HG03575 (cell line): ENCODE measurements around the gene FDX2.
"Not testable (repeated sequence)": the region's sequence is repeated elsewhere in the genome, so short reads cannot be mapped to it uniquely, and the experiment has no call there.

Experiments used
- ATAC-seq: cut with Tn5 transposase; IDR thresholded peaks from one replicate; pipeline ENCODE4 v1.9.1; 2021; ENCODE audit not compliant: unreplicated experiment, insufficient number of reproducible peaks, low FRiP score; ENCODE audit errors: extremely low read depth

The FDX2 gene

DNA sequence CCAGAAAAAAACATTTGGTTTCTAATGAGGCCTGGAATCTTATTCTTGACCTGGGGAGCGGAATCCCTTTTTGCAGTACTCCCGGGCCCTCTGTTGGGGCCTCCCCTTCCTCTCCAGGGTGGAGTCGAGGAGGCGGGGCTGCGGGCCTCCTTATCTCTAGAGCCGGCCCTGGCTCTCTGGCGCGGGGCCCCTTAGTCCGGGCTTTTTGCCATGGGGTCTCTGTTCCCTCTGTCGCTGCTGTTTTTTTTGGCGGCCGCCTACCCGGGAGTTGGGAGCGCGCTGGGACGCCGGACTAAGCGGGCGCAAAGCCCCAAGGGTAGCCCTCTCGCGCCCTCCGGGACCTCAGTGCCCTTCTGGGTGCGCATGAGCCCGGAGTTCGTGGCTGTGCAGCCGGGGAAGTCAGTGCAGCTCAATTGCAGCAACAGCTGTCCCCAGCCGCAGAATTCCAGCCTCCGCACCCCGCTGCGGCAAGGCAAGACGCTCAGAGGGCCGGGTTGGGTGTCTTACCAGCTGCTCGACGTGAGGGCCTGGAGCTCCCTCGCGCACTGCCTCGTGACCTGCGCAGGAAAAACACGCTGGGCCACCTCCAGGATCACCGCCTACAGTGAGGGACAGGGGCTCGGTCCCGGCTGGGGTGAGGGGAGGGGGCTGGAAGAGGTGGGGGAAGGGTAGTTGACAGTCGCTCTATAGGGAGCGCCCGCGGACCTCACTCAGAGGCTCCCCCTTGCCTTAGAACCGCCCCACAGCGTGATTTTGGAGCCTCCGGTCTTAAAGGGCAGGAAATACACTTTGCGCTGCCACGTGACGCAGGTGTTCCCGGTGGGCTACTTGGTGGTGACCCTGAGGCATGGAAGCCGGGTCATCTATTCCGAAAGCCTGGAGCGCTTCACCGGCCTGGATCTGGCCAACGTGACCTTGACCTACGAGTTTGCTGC, 28.7 kb downstream of the FDX2 start, which contains the start of gene ICAM4:
TSS of gene ICAM4 (plus strand) at position 153 of the 935 bp plus-strand sequence. CDS start at position 211, 58 bp downstream.
- ATAC-seq = no peak

DNA sequence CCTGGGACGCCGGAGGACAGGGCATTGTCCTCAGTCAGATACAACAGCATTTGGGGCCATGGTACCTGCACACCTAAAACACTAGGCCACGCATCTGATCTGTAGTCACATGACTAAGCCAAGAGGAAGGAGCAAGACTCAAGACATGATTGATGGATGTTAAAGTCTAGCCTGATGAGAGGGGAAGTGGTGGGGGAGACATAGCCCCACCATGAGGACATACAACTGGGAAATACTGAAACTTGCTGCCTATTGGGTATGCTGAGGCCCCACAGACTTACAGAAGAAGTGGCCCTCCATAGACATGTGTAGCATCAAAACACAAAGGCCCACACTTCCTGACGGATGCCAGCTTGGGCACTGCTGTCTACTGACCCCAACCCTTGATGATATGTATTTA, 30.4 kb downstream of the FDX2 start:
- ATAC-seq = no peak

DNA sequence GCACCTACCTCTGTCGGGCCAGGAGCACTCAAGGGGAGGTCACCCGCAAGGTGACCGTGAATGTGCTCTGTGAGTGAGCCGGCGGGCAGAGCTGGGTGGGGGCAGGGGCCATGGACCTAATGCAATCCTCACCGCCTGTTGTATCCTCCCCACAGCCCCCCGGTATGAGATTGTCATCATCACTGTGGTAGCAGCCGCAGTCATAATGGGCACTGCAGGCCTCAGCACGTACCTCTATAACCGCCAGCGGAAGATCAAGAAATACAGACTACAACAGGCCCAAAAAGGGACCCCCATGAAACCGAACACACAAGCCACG, 30.9 kb downstream of the FDX2 start:
- ATAC-seq = no peak

DNA sequence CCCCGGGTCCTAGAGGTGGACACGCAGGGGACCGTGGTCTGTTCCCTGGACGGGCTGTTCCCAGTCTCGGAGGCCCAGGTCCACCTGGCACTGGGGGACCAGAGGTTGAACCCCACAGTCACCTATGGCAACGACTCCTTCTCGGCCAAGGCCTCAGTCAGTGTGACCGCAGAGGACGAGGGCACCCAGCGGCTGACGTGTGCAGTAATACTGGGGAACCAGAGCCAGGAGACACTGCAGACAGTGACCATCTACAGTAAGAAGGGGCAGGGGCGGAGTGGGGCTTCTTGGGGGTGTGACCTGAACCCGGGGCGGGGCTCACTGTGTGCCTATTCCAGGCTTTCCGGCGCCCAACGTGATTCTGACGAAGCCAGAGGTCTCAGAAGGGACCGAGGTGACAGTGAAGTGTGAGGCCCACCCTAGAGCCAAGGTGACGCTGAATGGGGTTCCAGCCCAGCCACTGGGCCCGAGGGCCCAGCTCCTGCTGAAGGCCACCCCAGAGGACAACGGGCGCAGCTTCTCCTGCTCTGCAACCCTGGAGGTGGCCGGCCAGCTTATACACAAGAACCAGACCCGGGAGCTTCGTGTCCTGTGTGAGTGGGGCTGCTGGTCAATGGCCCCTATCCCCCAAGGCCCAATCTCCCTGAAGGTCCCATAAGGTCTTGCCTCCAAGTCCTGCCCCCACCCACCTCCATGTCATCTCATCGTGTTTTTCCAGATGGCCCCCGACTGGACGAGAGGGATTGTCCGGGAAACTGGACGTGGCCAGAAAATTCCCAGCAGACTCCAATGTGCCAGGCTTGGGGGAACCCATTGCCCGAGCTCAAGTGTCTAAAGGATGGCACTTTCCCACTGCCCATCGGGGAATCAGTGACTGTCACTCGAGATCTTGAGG, 31.5 kb downstream of the FDX2 start:
- ATAC-seq = no peak

DNA sequence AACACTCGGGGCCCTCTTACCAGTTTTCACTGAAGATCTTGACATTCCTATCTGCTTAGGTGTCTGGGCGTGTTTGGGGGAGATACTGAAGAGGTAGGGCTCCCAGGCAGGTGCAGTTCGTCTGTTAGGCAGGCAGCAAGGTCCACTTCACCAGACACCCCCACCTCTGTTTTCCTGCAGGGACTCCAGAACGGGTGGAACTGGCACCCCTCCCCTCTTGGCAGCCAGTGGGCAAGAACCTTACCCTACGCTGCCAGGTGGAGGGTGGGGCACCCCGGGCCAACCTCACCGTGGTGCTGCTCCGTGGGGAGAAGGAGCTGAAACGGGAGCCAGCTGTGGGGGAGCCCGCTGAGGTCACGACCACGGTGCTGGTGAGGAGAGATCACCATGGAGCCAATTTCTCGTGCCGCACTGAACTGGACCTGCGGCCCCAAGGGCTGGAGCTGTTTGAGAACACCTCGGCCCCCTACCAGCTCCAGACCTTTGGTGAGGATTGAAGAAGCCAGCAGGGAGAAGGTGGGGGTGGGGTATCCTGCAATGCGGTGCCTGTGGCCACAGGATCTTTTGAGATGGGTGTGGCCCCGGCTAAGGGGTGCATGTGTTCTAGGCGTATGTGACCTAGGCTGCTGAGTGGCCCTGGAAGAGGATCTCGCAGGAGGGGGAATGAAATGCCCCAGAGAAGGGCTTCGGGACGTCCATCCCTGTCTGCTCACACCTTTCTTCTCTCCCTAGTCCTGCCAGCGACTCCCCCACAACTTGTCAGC, 32.3 kb downstream of the FDX2 start:
- no peak for ATAC-seq

DNA sequence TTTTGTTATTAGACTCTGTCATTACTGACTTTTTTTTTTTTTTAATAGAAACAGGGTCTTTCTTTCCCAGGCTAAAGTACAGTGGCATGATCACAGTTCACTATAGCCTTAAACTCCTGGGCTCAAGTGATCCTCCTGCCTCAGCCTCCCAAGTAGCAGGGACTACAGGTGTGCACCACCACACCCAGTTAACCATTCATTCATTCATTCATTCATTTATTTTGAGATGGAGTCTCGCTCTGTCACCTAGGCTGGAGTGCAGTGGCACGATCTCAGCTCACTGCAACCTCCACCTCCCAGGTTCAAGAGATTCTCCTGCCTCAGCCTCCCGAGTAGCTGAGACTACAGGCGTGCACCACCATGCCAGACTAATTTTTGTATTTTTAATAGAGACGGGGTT, 33.8 kb downstream of the FDX2 start:
- not testable (repeated sequence) for ATAC-seq

DNA sequence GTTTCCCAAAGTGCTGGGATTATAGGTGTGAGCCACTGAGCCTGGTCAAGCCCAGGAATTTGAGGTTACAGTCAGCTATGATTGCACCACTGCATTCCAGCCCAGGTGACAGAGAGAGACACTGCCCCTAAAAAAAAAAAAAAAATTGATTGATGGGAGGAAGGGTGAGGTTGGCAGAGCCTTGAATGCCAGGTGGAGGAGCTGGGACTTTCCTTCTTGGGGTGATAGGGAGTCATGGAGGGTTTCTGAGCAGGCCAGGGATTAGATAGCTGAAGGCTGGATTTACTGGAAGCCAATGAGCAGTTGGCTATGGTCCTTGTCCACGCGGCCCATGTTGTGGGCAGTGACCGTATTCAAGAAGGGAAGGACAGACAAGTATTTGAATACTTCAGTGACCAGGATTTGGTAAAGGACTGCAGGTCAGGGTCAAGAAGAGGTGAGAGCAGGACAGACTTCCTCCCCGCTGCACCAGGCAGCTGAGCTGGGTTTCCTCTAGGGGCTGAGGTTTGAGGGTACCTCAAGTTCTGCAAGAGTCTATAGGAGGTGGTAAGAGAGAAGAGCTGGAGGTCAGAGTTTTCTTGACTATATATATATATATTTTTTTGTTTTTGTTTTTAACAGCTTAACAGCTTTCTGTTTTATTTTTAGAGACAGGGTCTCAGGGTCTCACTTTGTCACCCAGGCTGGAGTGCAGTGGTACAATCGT, 35.9 kb downstream of the FDX2 start:
- no peak for ATAC-seq

DNA sequence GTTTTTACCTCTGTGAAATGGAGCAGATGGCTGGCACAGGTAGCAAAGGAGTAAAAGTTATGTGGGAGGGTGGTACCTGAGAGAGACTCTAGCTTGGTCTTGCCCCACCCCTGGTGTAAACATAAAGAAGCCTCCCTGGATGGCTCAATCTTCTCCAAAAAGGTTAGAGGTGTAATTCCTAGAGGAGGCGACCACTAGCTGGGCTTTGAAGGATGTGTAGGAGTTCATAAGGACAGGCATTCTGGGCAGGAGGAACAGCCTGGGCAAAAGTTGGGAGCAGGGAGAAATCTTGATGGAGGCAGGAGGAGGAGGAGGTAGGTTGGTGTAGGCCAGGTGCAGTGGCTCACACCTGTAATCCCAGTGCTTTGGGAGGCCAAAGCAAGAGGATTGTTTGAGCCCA, 36.9 kb downstream of the FDX2 start:
- no peak for ATAC-seq

DNA sequence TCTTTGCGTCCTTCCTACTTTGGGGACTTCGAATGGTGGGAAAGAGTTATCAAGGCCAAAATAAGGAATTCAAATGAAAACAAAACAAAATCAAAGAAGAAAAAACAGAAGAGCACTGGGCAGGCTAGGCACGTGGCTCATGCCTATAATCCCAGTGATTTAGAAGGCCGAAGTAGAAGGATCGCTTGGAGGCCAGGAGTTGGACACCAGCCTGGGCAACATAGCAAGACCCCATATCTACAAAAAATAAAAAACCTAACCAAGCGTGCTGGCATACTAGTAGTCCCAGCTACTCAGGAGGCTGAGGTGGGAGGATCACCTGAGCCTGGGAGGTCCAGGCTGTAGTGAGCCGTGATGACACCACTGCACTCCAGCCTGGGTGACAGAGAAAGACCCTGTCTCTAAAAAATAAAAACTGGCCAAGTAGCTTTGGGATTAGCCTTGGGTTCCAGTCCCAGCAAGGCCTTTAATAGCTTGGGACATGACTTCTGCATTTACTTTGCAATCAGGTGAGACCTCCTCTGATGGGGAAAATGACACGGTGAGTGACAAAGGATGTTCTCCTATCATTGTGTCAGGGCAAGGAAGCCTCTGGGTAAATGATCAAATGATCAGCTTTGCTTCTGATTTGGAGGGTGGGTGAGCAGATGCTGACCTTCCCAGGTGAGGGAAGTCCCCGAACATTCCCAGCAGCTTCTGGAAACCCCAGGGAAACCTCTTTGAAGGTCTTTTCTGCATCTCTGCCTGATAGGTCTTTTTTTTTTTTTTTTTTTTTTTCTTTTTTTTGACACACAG, 37.8 kb downstream of the FDX2 start:
- ATAC-seq = no peak

DNA sequence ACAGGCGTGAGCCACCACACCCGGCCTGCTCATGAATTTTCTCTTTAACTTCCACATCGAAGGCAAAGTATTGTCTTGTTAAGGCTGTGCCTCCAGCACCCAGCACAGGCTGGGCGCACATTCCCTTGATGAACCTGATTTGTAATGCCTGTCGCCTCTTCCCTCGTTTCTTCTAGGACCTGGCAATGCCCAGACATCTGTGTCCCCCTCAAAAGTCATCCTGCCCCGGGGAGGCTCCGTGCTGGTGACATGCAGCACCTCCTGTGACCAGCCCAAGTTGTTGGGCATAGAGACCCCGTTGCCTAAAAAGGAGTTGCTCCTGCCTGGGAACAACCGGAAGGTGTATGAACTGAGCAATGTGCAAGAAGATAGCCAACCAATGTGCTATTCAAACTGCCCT, 41.2 kb downstream of the FDX2 start:
- ATAC-seq = no peak

DNA sequence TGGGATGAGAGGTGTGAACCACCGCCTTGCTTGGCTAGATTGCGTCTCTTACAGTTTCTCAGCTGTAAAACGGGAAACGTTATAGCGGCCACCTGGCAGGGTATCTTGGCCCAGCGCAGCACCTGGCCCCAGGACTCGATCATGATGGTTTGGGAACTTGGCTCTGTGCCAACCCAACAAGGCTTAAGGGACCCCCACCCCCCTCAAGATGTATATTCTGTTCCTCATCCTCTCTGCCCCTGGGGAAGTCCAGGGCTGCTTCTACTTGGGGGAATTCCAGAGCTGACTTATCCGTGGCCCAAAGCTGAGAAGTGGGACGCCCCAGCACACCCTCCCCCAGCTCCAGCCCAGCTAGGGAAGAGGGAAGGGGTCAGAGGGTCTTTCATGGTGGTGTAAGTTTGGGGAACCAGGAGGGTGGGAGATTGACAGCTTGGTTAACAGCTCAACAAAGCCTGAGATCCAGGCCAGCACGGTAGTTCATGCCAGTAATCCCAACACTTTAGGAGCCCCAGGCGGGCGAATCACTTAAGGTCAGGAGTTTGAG, 44.2 kb downstream of the FDX2 start:
- ATAC-seq = no peak

DNA sequence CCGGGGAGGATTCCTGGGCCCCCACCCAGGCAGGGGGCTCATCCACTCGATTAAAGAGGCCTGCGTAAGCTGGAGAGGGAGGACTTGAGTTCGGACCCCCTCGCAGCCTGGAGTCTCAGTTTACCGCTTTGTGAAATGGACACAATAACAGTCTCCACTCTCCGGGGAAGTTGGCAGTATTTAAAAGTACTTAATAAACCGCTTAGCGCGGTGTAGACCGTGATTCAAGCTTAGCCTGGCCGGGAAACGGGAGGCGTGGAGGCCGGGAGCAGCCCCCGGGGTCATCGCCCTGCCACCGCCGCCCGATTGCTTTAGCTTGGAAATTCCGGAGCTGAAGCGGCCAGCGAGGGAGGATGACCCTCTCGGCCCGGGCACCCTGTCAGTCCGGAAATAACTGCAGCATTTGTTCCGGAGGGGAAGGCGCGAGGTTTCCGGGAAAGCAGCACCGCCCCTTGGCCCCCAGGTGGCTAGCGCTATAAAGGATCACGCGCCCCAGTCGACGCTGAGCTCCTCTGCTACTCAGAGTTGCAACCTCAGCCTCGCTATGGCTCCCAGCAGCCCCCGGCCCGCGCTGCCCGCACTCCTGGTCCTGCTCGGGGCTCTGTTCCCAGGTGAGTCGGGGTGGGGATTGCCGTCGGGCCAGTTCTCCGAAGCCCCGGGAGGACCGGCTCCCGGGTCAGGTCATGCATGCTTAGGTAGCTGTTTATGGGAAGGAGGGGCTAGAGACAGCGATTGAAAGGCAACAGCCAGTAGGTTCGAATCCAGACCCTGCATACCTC, 45.0 kb downstream of the FDX2 start, which contains the start of gene ICAM1:
TSS of gene ICAM1 (plus strand) at position 505 of the 779 bp plus-strand sequence. CDS start at position 545, 40 bp downstream.
- no peak for ATAC-seq

DNA sequence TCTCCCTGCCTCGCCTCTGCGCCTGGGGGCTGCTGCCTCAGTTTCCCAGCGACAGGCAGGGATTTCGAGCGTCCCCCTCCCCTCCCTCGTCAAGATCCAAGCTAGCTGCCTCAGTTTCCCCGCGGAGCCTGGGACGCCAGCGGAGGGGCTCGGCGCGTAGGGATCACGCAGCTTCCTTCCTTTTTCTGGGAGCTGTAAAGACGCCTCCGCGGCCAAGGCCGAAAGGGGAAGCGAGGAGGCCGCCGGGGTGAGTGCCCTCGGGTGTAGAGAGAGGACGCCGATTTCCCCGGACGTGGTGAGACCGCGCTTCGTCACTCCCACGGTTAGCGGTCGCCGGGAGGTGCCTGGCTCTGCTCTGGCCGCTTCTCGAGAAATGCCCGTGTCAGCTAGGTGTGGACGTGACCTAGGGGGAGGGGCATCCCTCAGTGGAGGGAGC, 45.6 kb downstream of the FDX2 start:
- no peak for ATAC-seq

DNA sequence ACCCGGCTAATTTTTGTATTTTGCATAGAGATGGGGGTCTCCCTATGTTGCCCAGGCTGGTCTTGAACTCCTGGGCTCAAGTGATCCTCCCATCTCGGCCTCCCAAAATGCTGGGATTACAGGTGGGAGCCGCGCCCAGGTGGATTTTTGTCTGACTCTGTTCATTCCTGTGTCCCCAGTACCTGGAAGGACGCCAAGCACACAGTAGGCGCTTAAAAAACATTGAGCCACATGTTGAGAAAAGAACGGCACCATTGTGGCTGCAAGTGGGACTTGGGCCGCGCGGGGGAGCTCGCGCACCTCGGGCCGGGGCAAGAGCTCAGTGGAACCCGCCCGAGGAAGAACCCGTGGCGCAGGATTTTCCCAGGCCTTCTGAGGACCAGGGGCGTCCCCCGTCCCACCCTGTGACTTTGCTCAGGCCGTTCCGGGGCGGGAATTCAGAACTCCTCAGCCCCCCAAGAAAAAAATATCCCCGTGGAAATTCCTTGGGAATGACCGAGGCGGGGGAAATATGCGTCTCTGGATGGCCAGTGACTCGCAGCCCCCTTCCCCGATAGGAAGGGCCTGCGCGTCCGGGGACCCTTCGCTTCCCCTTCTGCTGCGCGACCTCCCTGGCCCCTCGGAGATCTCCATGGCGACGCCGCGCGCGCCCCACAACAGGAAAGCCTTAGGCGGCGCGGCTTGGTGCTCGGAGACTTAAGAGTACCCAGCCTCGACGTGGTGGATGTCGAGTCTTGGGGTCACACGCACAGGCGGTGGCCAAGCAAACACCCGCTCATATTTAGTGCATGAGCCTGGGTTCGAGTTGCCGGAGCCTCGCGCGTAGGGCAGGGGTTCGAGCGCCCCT, 46.3 kb downstream of the FDX2 start:
- ATAC-seq = no peak

DNA sequence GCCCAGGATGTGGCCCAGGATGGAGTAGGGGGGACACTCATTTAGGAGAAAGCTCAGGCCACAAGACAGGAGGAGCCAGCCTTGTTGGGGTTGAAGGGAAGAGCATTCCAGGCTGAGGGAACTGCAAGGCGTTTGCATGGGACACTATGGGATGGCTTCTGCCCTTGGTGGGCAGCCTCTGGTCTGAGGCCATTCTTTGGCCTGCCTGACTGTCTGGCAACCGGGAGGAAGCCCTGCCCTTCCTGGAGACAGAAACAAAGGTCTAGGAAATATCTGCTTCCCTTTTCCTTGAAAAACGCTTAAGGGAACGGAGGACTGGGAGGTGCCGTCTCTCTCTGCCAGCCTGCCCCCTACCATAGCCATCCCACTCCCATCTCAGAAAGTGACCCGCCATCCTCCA, 47.7 kb downstream of the FDX2 start:
- no peak for ATAC-seq

DNA sequence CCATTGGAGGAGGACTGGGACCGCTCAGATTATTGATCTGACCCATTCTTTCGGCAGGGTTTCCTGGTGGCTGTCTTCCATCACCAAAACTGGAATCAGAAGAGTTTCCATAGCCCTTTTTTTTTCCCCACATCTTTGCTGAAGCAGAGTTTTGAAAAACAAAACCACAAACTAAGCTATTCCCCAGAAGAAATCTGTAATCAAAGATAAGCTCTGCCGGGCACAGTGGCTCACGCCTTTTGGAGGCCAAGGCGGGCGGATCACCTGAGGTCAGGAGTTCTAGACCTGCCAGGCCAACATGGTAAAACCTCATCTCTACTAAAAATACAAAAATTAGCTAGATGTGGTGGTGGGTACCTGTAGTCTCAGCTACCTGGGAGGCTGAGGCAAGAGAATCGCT, 49.1 kb downstream of the FDX2 start:
- ATAC-seq = no peak
